Measurements from ENCODE around the gene UBN2.

GRCh38 chr7:139241258-139241657 is 10.2 kb downstream of the UBN2 start:
- TF ChIP-seq POLR2A (IDR thresholded peaks at IDR 0.05) (no peak), CTCF (IDR thresholded peaks at IDR 0.05) (no peak), POLR2AphosphoS5 (IDR thresholded peaks at IDR 0.05) (no peak)
